Natural killer cell (primary cell): ENCODE measurements around the gene AP3B1. TPM values are rescaled to one million over a fixed set of nuclear protein-coding genes. Genes with fewer than 3 reads are reported as not detected.

ENCODE experiments used
- ATAC-seq, 3 donors: fragments of 150-1000 bp in 2 of 3; fragments of 200-7000 bp in 1 of 3; cut with Tn5 transposase; 1 replicate in 1 of 3; 2 replicates in 2 of 3; pipeline ENCODE4 v1.10.0; 2021; ENCODE audit warnings: mild to moderate bottlenecking in 2 of 3, moderate library complexity in 2 of 3
- DNase-seq, 2 donors: peaks; one replicate each; pipeline versions ENCODE4 v3.0.0 to v3.0.0-alpha.2; 2013 to 2021; ENCODE audit warnings: mixed read lengths in 1 of 2
- H3K27ac ChIP-seq: one replicate; pipeline ENCODE4 v1.5.1; 2013; ENCODE audit warnings: mild to moderate bottlenecking, low read length
- H3K27me3 ChIP-seq: one replicate; pipeline ENCODE4 v1.6.1; 2013; ENCODE audit warnings: low read length; ENCODE audit not compliant: control insufficient read depth, insufficient read depth
- H3K36me3 ChIP-seq: one replicate; pipeline ENCODE4 v1.6.1; 2013; ENCODE audit warnings: low read length; ENCODE audit not compliant: control insufficient read depth, insufficient read depth
- H3K4me1 ChIP-seq: one replicate; pipeline ENCODE4 v1.6.1; 2013; ENCODE audit warnings: low read length; ENCODE audit not compliant: control insufficient read depth, insufficient read depth
- H3K4me3 ChIP-seq: one replicate; pipeline ENCODE4 v1.5.1; 2013; ENCODE audit warnings: low read length
- H3K9me3 ChIP-seq: one replicate; pipeline ENCODE4 v1.6.1; 2013; ENCODE audit warnings: low read length; ENCODE audit not compliant: control insufficient read depth, insufficient read depth
- H3K27ac Mint-ChIP-seq, 2 donors: one replicate each; pipeline ENCODE4 v1.8.0; 2022; ENCODE audit warnings: mild to moderate bottlenecking in 2 of 2, mixed read lengths in 2 of 2, moderate library complexity in 1 of 2
- H3K27me3 Mint-ChIP-seq, 2 donors: one replicate each; pipeline ENCODE4 v1.8.0; 2022; ENCODE audit warnings: low read depth in 2 of 2, mixed read lengths in 2 of 2
- H3K36me3 Mint-ChIP-seq: one replicate; pipeline ENCODE4 v1.8.0; 2022; ENCODE audit warnings: mixed read lengths
- H3K4me1 Mint-ChIP-seq, 2 donors: one replicate each; pipeline ENCODE4 v1.8.0; 2022; ENCODE audit warnings: mixed read lengths in 2 of 2
- H3K4me3 Mint-ChIP-seq: one replicate; pipeline ENCODE4 v1.8.0; 2022; ENCODE audit warnings: mild to moderate bottlenecking, moderate library complexity, mixed read lengths
- H3K9me3 Mint-ChIP-seq, 2 donors: one replicate each; pipeline ENCODE4 v1.8.0; 2022; ENCODE audit warnings: mixed read lengths in 2 of 2
- CTCF ChIP-seq: fragments of 200-600 bp; IDR thresholded peaks from one replicate; pipeline ENCODE4 v1.8.0; 2022; ENCODE audit warnings: antibody characterized with exemption
- WGBS: methylation state at CpG from one replicate; pipeline ENCODE4 v1.1.7; 2013; ENCODE audit warnings: missing lambda C conversion rate; ENCODE audit not compliant: insufficient coverage; 5-methylcytosine and 5-hydroxymethylcytosine counted together
- intact Hi-C: fragments of 100-400 bp; cut with micrococcal nuclease; formaldehyde crosslinking; loops from one replicate; pipeline ENCODE4 v1.14.2; 2022
- total RNA-seq, 4 donors: library from RNA; stranded (reverse); fragments of 120-200 nt in 1 of 4; gene quantifications; one replicate each; pipeline versions ENCODE4 v1.2.3 to v1.2.4, GENCODE V29; 2013 to 2022

Gene AP3B1
- total RNA-seq, 3 donors from 2014 or later (not counting 1 experiment from before 2014, with no cell fraction given), result 48.5 to 58.2 (median 56.2) TPM

GRCh38 chr5:78046006-78046405 is 248.5 kb downstream of the AP3B1 start:
- H3K36me3 ChIP-seq, result peaks cover 2% of the 10 kb centered on the region
- DNase-seq, result no peak
- no peaks in the 10 kb centered on the region for H3K27me3 ChIP-seq
- H3K4me1 ChIP-seq, result no peaks in the 10 kb centered on the region
- H3K27ac Mint-ChIP-seq, result no peak overlapping the region
- H3K36me3 Mint-ChIP-seq, result peaks cover 10% of the 10 kb centered on the region
- H3K27me3 Mint-ChIP-seq, result no peaks in the 10 kb centered on the region
- H3K27ac ChIP-seq, result no peak overlapping the region
- H3K4me1 Mint-ChIP-seq, result peaks cover 10 to 15% of the 10 kb centered on the region in 2 donors
- no peak for TF ChIP-seq CTCF
- WGBS, result 98% methylated on average over 9 of the region's 9 CpGs
- H3K4me3 Mint-ChIP-seq, result no peak overlapping the region
- H3K9me3 ChIP-seq, result no peaks in the 10 kb centered on the region
- no peak for ATAC-seq
- intact Hi-C loops, result no loop called here
- H3K9me3 Mint-ChIP-seq, result no peaks in the 10 kb centered on the region
- H3K4me3 ChIP-seq, result no peak overlapping the region

- no peak overlapping the region for H3K27ac ChIP-seq
- no peaks in the 10 kb centered on the region for H3K9me3 Mint-ChIP-seq
- H3K4me1 Mint-ChIP-seq, result peaks cover 7 to 10% of the 10 kb centered on the region in 2 donors
- 97% methylated on average over 5 of the region's 5 CpGs for WGBS
- peaks cover 10% of the 10 kb centered on the region for H3K36me3 Mint-ChIP-seq
- no peak overlapping the region for H3K4me3 Mint-ChIP-seq
- no peak for ATAC-seq
- peaks cover 8% of the 10 kb centered on the region for H3K36me3 ChIP-seq
- H3K9me3 ChIP-seq, result no peaks in the 10 kb centered on the region
- H3K27me3 ChIP-seq, result no peaks in the 10 kb centered on the region
- DNase-seq, result no peak
- H3K4me3 ChIP-seq, result no peak overlapping the region
- H3K4me1 ChIP-seq, result no peaks in the 10 kb centered on the region
- intact Hi-C loops, result no loop called here
- no peak overlapping the region for H3K27ac Mint-ChIP-seq
- no peaks in the 10 kb centered on the region for H3K27me3 Mint-ChIP-seq
- TF ChIP-seq CTCF, result no peak
Observed at GRCh38 chr5:78041805-78042204, 252.7 kb downstream of the AP3B1 start.

- H3K4me1 Mint-ChIP-seq, result no peaks in the 10 kb centered on the region
- Histone ChIP-seq H3K4me3 (no peak overlapping the region), H3K27me3 (no peaks in the 10 kb centered on the region), H3K27ac (no peak overlapping the region), H3K4me1 (no peaks in the 10 kb centered on the region), H3K36me3 (peaks cover 13% of the 10 kb centered on the region), H3K9me3 (no peaks in the 10 kb centered on the region)
- TF ChIP-seq CTCF, result no peak
- no peak for DNase-seq
- no peaks in the 10 kb centered on the region for H3K36me3 Mint-ChIP-seq
- no peak overlapping the region for H3K27ac Mint-ChIP-seq
- H3K4me3 Mint-ChIP-seq, result no peak overlapping the region
- H3K27me3 Mint-ChIP-seq, result no peaks in the 10 kb centered on the region
- H3K9me3 Mint-ChIP-seq, result no peaks in the 10 kb centered on the region
- WGBS, result 100% methylated on average over 1 of the region's 2 CpGs
- intact Hi-C loops, result no loop called here
- ATAC-seq, result no peak
Observed at GRCh38 chr5:78025540-78025939, 269.0 kb downstream of the AP3B1 start.

GRCh38 chr5:78019744-78020143 is 274.8 kb downstream of the AP3B1 start:
- Mint-ChIP-seq H3K4me1 (no peaks in the 10 kb centered on the region), H3K27me3 (no peaks in the 10 kb centered on the region), H3K9me3 (no peaks in the 10 kb centered on the region), H3K27ac (no peak overlapping the region), H3K36me3 (no peaks in the 10 kb centered on the region), H3K4me3 (no peak overlapping the region)
- no peaks in the 10 kb centered on the region for H3K4me1 ChIP-seq
- DNase-seq (no peak), ATAC-seq (no peak)
- no peaks in the 10 kb centered on the region for H3K9me3 ChIP-seq
- no peak overlapping the region for H3K27ac ChIP-seq
- no peaks in the 10 kb centered on the region for H3K27me3 ChIP-seq
- peaks cover 3% of the 10 kb centered on the region for H3K36me3 ChIP-seq
- no peak overlapping the region for H3K4me3 ChIP-seq
- WGBS, result 100% methylated on average over 1 of the region's 5 CpGs
- no peak for TF ChIP-seq CTCF
- intact Hi-C loops, result no loop called here
